Measurements from ENCODE around the gene ST3GAL3. TPM values are rescaled to one million over a fixed set of nuclear protein-coding genes. Genes with fewer than 3 reads are reported as not detected.

Gene ST3GAL3
- total and polyA plus RNA-seq, 8 donors, result 1.6 to 68.3 (median 6.7) TPM

DNA sequence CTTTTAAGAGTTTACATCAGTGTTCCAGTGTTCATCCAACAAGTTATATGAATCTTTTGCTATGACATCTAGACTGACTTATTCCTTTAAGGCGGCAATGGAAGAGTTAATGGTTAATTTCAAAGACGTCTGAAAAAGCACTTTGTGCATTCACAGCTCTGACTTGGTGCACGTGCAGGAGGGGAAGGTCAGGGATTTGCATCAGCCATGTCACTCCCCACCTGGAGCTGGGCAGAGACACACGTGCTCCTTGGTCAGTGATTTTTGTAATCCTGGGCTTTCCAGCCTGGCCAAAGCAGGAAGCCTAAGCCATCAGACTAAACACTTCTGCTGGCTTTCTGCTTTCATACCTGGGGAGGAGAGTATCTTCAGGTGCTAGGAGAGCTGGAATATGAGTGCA is 96.3 kb downstream of the ST3GAL3 start:
- DNase-seq, result no peak
- intact Hi-C loops (cut with DNase I; ENCODE audit: low total_unique reads), result no loop called here
- Histone ChIP-seq H3K27me3 (no peaks in the 10 kb centered on the region), H3K36me3 (no peaks in the 10 kb centered on the region), H3K4me3 (no peak overlapping the region), H3K9me3 (peaks cover 0 to 1% (median 0%) of the 10 kb centered on the region in 4 donors), H3K27ac (no peak overlapping the region), H3K4me1 (peaks cover 0 to 8% (median 2%) of the 10 kb centered on the region in 4 donors)
- WGBS, 5 donors, result 61 to 72% (median 63%) methylated on average over 4 of the region's 4 CpGs
- TF ChIP-seq, protein P1, sequence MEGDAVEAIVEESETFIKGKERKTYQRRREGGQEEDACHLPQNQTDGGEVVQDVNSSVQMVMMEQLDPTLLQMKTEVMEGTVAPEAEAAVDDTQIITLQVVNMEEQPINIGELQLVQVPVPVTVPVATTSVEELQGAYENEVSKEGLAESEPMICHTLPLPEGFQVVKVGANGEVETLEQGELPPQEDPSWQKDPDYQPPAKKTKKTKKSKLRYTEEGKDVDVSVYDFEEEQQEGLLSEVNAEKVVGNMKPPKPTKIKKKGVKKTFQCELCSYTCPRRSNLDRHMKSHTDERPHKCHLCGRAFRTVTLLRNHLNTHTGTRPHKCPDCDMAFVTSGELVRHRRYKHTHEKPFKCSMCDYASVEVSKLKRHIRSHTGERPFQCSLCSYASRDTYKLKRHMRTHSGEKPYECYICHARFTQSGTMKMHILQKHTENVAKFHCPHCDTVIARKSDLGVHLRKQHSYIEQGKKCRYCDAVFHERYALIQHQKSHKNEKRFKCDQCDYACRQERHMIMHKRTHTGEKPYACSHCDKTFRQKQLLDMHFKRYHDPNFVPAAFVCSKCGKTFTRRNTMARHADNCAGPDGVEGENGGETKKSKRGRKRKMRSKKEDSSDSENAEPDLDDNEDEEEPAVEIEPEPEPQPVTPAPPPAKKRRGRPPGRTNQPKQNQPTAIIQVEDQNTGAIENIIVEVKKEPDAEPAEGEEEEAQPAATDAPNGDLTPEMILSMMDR (IDR thresholded peaks at IDR 0.05), result peak in 1 of 7 experiments; percentile 5
- TF ChIP-seq EP300 (IDR thresholded peaks at IDR 0.05), result no peak
- no peak for TF ChIP-seq POLR2AphosphoS5 (IDR thresholded peaks at IDR 0.05)
- TF ChIP-seq POLR2A (IDR thresholded peaks at IDR 0.05), result no peak

DNA sequence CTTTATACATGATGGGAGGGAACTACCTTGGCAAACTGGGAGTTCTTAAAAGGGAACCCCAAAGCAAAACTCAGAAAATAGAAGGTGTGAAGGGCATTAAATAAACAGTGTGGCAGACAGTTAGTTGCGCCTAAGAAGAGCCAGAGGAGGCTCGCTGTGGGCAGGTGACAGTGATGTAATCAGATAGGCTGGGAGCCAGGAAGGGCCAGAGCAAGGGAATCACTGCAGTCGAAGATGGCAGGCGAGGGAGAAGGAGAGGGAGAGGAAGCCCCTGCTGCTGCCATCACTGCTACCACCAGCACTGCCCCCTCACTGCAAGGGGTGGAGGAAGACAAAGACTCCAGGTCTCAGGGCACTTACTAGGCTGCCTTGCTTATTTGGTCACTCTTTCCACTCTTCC is 97.2 kb downstream of the ST3GAL3 start:
- 78 to 94% (median 89%) methylated on average over 4 of the region's 4 CpGs for WGBS, 5 donors
- no peak for DNase-seq
- Histone ChIP-seq H3K36me3 (no peaks in the 10 kb centered on the region), H3K4me3 (no peak overlapping the region), H3K9me3 (peaks cover 0 to 8% (median 0%) of the 10 kb centered on the region in 4 donors), H3K4me1 (peaks cover 0 to 8% (median 2%) of the 10 kb centered on the region in 4 donors), H3K27ac (no peak overlapping the region), H3K27me3 (no peaks in the 10 kb centered on the region)
- TF ChIP-seq EP300 (IDR thresholded peaks at IDR 0.05) (no peak), POLR2AphosphoS5 (IDR thresholded peaks at IDR 0.05) (no peak), POLR2A (IDR thresholded peaks at IDR 0.05) (no peak)
- TF ChIP-seq, protein P1 (IDR thresholded peaks at IDR 0.05), result no peak
- intact Hi-C loops (cut with DNase I; ENCODE audit: low total_unique reads), result no loop called here

DNA sequence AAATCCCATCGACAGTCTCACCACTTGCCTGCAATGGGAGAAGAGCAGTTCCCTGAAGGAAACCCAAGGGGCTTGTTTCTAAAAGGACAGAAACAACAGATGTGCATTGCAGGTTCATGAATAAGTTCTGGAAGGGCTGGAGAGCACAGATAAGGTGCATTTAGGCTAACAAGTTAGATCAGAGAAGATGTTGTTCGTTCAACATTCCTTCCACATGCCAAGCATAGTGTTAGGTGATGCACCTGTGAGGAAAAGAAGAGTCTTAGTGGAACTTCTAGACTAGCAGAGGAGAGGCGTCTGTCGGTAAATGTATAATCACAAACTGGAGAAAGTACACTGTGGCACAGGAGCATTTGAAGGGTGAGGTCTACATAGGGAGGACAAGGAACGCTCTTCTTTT is 98.0 kb downstream of the ST3GAL3 start:
- 93 to 97% (median 97%) methylated on average over 5 of the region's 5 CpGs for WGBS, 5 donors
- Histone ChIP-seq H3K9me3 (peaks cover 0 to 8% (median 0%) of the 10 kb centered on the region in 4 donors), H3K4me1 (peaks cover 0 to under 1% (median 0%) of the 10 kb centered on the region in 4 donors), H3K4me3 (no peak overlapping the region), H3K36me3 (no peaks in the 10 kb centered on the region), H3K27ac (no peak overlapping the region), H3K27me3 (no peaks in the 10 kb centered on the region)
- TF ChIP-seq, protein P1 (IDR thresholded peaks at IDR 0.05), result no peak
- TF ChIP-seq POLR2AphosphoS5 (IDR thresholded peaks at IDR 0.05) (no peak), POLR2A (IDR thresholded peaks at IDR 0.05) (no peak), EP300 (IDR thresholded peaks at IDR 0.05) (no peak)
- no peak for DNase-seq
- intact Hi-C loops (cut with DNase I; ENCODE audit: low total_unique reads), result no loop called here

DNA sequence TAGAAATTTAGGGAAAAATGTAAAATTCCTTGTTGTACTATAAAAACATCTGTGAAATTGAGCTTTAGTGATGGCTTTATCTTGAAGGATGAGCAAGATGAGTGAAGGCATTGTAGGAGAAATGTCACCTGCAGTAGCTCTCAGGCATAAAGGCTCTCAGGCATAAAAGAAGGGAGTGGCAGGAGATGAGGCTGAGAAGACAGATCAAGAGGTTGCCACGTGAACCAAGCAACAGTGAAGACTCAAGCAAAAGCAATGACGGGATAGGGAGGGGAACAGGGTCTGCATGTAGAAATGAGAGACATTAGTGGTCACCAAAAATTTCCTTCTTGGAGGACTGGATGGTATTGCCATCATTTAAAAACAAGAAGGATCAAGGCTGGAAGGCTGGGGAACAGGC is 98.8 kb downstream of the ST3GAL3 start:
- DNase-seq, result no peak
- 93 to 98% (median 95%) methylated on average over 2 of the region's 2 CpGs for WGBS, 5 donors
- peaks cover 0 to 8% (median 0%) of the 10 kb centered on the region in 4 donors for H3K9me3 ChIP-seq
- intact Hi-C loops (cut with DNase I; ENCODE audit: low total_unique reads), result no loop called here
- no peaks in the 10 kb centered on the region for H3K27me3 ChIP-seq
- no peak overlapping the region for H3K4me3 ChIP-seq
- TF ChIP-seq, protein P1 (IDR thresholded peaks at IDR 0.05), result no peak
- TF ChIP-seq POLR2AphosphoS5 (IDR thresholded peaks at IDR 0.05) (no peak), POLR2A (IDR thresholded peaks at IDR 0.05) (no peak), EP300 (IDR thresholded peaks at IDR 0.05) (no peak)
- H3K27ac ChIP-seq, result no peak overlapping the region
- H3K4me1 ChIP-seq, result no peaks in the 10 kb centered on the region
- H3K36me3 ChIP-seq, result peaks cover 0 to 3% (median 0%) of the 10 kb centered on the region in 4 donors
